LNCAP (cell line): ENCODE data around the gene BRDT.

Source experiments
- TF ChIP-seq, protein P1 (sequence below): fragments of 450-650 bp; IDR thresholded peaks from 2 replicates; pipeline ENCODE4 v1.5.1; 2017; ENCODE audit warnings: mild to moderate bottlenecking

The BRDT gene

DNA sequence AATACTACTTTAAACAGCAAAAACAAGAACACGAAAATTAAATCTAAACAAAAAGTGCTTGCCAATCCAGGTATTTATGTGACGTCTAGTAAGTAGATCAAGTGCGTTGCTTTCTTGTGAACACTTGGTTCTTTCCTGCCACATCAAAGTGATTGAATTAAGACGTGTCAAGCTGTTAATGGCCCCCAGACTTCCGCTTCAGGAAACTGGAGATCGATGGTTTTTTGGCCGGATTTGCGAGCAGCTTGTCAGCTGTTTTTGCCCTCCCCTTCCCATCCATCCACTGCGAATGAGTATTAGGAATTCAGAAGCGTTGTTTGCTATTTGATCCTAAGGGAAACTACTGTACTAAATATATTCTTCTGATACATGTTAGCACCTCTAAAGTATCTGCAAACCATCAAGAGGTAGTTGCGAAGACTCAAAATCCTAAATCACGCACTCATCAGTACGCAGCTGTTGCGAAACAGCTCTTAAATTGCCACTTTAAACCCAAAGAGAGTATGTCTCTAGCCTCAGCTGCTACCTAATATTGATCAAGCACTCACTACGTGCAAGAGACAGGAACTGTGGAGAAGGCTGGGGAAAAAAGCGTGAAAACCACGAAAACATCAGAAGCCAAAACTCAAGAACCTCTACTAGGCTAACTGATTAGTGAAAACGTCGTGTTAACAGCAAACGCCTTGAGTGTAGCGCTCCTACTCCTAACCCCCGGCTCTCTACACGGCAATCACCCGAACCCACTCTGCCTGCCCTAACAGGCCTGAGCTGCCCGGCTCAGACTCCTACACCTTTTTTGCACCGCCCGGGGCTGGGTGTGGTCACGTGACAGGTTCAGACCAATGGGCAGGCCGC is 473 bp upstream of the BRDT start:
- TF ChIP-seq, protein P1, sequence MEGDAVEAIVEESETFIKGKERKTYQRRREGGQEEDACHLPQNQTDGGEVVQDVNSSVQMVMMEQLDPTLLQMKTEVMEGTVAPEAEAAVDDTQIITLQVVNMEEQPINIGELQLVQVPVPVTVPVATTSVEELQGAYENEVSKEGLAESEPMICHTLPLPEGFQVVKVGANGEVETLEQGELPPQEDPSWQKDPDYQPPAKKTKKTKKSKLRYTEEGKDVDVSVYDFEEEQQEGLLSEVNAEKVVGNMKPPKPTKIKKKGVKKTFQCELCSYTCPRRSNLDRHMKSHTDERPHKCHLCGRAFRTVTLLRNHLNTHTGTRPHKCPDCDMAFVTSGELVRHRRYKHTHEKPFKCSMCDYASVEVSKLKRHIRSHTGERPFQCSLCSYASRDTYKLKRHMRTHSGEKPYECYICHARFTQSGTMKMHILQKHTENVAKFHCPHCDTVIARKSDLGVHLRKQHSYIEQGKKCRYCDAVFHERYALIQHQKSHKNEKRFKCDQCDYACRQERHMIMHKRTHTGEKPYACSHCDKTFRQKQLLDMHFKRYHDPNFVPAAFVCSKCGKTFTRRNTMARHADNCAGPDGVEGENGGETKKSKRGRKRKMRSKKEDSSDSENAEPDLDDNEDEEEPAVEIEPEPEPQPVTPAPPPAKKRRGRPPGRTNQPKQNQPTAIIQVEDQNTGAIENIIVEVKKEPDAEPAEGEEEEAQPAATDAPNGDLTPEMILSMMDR, result no peak

- TF ChIP-seq, protein P1, result no peak
These were observed 3.0 kb downstream of the BRDT start for GRCh38 chr1:91952187-91952586.

DNA sequence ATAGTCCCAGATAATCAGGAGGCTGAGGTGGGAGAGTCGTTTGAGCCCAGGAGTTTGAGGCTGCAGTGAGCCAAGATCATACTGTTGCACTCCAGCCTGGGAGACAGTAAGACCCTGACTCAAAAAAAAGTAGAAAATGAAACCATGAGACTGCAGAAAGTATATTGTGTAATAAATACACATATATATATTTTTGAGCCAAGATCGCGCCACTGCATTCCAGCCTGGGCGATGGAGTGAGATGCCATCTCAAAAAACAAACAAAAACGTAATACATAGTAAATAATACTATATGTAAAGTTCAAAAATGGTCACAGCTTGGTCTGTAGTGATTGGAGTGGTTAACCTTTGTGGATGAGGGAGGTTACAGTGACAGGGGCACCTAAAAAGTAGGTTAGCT is 9.7 kb downstream of the BRDT start:
- TF ChIP-seq, protein P1, result no peak

DNA sequence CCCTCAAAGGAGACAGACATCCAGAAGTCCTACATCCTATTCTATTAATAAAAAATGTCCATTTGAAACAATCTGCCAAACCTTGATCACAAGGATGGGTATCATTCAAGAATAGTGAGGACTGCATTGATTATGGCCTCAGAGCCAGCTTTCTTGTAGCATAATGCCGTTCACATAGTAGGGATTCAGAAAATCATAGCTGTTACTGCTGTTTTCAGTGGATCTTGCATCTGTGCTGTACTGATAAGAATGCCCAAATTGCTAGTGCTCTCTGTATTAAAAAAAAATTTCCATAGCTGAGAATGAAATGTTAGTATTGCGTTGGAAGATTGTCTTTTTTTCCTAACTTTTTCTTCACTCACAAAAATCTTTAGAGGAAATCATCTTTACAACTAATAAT is 19.1 kb downstream of the BRDT start:
- TF ChIP-seq, protein P1, result no peak

GRCh38 chr1:91979383-91979782 is 30.2 kb downstream of the BRDT start:
- TF ChIP-seq, protein P1, result no peak

DNA sequence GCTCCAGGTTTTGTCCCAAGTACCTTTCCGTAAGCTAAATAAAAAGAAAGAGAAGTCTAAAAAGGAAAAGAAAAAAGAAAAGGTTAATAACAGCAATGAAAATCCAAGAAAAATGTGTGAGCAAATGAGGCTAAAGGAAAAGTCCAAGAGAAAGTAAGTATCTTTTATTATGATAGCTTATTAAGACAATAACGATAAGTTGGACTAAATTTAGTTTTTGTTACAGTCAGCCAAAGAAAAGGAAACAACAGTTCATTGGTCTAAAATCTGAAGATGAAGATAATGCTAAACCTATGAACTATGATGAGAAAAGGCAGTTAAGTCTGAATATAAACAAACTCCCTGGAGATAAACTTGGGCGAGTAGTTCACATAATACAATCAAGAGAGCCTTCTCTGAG is 31.5 kb downstream of the BRDT start:
- TF ChIP-seq, protein P1, result no peak

DNA sequence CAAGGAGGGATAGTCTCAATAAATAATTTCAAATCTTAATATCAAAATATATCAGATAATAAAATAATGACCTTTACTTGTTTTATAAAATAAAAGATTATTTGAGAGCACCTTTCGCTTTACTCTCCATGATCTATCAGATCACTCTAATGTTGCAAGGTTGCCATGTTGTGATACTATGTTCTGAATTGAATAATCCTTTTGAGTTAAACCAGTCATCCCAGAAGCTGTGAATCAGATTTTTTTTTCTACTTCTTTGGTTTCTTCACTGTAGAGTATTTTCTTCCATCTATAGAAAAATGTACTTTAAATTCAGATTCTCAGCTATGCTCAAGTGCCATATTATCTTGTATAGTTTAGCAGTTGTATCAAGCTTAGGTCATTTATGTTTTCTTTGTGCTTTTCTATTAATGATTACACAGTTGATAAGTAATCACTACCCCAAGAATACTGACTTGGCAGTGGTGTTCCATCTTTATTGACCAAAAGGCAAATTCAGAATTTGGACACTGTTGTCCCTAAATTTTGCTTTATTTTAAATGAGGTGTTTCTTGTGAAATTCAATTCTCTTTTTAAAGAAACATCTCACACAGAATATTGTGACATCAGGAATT is 32.9 kb downstream of the BRDT start:
- TF ChIP-seq, protein P1, result no peak
